ENCODE data around the gene SLC35E1. TPM values are rescaled to one million over a fixed set of nuclear protein-coding genes. Genes with fewer than 3 reads are reported as not detected.
"Not testable (repeated sequence)": the region's sequence is repeated elsewhere in the genome, so short reads cannot be mapped to it uniquely, and the experiment has no call there.

SLC35E1 gene
- total RNA-seq, 1 donor from 2014 or later = 62.3 TPM

GRCh38 chr19:16522559-16523377 lies 49.4 kb downstream of the SLC35E1 start:
- no peak for DNase-seq (ENCODE audit: low spot score)

- no peak for DNase-seq (ENCODE audit: low spot score)
These were observed 50.4 kb downstream of the SLC35E1 start for GRCh38 chr19:16521715-16522289.

- no peak for DNase-seq (ENCODE audit: low spot score)
These were observed 51.1 kb downstream of the SLC35E1 start for GRCh38 chr19:16520986-16521624.

- no peak for DNase-seq (ENCODE audit: low spot score)
These were observed 51.9 kb downstream of the SLC35E1 start for GRCh38 chr19:16520074-16520973.

GRCh38 chr19:16519230-16519687 lies 53.0 kb downstream of the SLC35E1 start:
- DNase-seq (ENCODE audit: low spot score) = no peak

- DNase-seq (ENCODE audit: low spot score) = no peak
These were observed 53.6 kb downstream of the SLC35E1 start for GRCh38 chr19:16518483-16519229.

GRCh38 chr19:16518061-16518460 lies 54.2 kb downstream of the SLC35E1 start:
- no peak for DNase-seq (ENCODE audit: low spot score)

DNA sequence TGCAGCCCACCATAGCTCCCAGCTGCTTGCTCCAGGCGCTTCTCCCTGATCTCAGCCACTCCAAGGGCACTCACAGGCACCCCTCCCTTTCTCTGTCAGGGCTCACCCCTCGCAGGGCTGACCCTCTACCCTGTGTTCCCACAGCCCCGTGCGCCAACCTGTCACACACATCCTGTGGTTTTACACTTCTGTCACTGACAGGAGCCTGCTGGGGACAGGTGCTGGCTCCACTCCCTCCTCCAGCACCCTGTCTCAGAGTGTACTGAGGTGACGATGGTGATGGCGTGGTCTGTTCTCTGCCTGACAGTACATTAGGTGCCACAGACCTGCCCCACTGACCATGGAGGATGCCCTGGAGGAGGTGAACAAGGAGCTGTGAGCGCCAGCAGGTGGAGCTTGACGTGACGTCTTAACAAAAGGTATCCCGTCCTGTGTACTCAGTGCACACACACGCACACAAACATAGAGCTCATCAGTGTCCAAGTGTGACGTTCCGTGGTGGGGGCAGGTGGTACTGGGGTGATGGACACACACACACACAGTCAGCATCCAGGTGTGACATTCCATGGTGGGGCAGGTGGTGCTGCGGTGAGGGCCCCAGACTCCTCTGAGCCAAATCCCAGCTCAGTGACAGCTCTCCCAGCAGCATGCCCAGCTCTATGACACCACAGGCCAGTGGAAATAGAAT lies 55.1 kb downstream of the SLC35E1 start:
- no peak for DNase-seq (ENCODE audit: low spot score)

- DNase-seq (ENCODE audit: low spot score) = no peak
These were observed 55.8 kb downstream of the SLC35E1 start for GRCh38 chr19:16516381-16516780.

DNA sequence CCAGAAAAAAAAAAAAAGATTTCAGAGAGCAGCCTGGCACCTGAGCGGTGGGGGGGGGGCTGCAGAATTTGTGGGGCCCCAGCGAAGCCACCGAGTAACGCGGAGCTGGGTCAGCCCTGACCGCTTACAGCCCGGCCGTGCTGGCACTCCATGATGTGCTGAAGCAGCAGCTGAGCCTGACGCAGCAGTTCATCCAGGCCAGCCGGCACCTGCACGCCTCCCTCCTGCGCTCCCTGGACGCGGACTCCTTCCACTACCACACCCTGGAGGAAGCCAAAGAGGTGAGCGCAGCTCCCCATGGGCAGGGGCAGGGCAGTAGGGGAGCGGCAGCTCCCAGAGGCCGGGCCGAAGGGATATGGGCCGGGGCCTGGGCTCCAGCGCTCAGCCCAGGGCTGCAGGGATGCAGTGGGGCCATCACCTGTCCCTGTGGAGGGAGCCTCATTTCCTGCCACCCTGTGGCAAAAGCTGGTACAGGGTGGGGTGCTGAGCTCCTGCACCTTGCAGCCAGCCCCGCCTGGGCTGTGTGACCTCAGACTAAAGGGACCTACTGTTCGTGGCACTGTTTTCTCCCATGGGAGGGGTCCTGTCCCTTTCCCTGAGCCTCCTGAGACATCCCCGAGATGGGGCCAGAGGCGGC lies 57.7 kb downstream of the SLC35E1 start:
- no peak for DNase-seq (ENCODE audit: low spot score)

- not testable (repeated sequence) for DNase-seq (ENCODE audit: low spot score)
These were observed 59.6 kb downstream of the SLC35E1 start for GRCh38 chr19:16512611-16513010.

DNA sequence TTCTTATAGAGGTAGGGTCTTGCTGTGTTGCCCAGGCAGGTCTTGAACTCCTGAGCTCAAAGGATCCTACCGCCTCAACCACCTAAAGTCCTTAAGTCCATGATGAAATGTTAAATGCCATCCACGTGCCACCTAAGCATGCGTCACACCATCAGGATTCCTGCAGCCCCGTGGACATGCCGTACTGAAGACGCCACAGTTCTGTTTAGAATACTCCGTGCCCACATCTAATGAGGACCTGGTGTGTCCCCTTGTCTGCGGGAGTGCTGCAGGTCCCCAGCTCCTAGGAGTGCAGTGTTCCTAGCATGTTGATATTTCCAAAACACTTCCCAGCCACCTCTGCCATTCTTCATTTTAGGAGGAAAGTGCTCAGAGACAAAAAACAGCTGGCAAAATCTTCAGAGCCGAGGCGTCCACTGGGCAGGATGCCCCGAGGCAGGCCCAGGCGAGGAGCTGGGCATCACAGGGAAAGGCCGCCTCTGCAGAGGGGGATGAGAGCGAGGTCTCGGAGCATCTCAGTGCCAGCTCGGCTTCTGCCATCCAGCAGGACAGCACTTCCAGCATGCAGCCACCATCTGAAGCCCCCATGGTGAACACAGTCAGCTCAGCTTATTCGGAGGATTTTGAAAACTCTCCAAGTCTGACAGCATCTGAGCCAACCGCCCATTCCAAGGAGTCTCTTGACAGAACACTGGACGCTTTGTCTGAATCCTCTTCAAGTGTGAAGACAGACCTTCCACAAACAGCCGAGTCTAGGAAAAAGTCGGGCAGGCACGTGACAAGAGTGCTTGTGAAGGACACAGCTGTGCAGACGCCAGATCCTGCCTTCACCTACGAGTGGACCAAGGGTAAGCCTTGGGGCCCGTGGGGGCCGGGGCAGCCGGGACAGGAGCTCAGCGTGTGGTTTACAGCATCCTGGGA lies 62.8 kb downstream of the SLC35E1 start:
- no peak for DNase-seq (ENCODE audit: low spot score)

DNA sequence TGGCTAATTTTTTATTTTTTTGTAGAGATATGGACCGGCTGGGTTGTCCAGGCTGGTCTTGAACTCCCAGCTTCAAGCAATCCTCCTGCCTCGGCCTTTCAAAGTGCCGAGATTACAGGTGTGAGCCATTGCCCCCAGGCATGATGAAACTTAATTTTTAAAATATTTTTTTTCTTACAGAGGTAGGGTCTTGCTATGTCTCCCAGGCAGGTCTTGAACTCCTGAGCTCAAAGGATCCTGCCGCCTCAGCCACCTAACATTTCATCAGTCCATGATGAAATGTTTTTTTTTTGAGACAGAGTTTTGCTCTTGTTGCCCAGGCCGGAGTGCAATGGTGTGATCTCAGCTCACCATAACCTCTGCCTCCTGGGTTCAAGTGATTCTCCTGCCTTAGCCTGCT lies 63.7 kb downstream of the SLC35E1 start:
- no peak for DNase-seq (ENCODE audit: low spot score)

- no peak for DNase-seq (ENCODE audit: low spot score)
These were observed 65.3 kb downstream of the SLC35E1 start for GRCh38 chr19:16506961-16507360.

DNA sequence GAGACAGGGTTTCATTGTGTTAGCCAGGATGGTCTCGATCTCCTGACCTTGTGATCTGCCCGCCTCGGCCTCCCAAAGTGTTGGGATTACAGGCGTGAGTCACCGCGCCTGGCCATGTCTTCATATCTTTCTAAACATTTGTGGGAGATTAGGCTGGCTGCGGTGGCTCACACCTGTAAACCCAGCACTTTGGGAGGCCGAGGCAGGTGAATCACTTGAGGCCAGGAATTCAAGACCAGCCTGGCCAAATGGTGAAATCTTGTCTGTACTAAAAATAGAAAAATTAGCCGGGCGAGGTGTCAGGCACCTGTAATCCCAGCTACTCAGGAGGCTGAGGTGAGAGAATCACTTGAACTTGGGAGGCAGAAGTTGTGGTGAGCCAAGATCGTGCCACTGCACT lies 66.1 kb downstream of the SLC35E1 start:
- DNase-seq (ENCODE audit: low spot score) = not testable (repeated sequence)

DNA sequence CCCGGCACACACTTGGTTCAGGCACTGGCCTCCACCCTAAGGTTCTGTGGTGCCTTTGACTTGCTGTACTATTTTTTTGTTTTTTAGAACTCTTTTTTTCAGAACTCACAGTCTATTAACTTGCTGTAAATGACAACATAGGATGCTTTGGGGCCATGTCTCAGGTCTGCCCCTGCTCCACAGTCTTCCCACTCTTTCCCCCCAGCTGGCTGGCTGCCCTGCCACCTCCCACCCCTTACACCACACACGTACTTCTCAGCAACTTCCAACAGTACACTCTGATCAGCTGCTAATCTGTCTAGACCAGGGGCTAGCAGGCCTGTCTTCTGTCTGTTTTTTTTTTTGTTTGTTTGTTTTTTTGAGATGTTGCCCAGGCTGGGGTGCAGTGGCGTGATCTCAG lies 67.9 kb downstream of the SLC35E1 start:
- no peak for DNase-seq (ENCODE audit: low spot score)
